Right lobe of liver (tissue), 6 donors: ENCODE data around the gene ENOX1. TPM values are rescaled to one million over a fixed set of nuclear protein-coding genes. Genes with fewer than 3 reads are reported as not detected.

Experiments
- ATAC-seq, 4 donors: fragments of 200-7000 bp; cut with Tn5 transposase; one replicate each; pipeline ENCODE4 v1.9.1; 2020; ENCODE audit warnings: mild to moderate bottlenecking in 4 of 4, moderate library complexity in 4 of 4
- DNase-seq, 3 donors: peaks; one replicate each; pipeline ENCODE4 v3.0.0-alpha.2; 2020
- H3K27ac ChIP-seq, 3 donors: fragments of 200-600 bp; one replicate each; pipeline ENCODE4 v1.8.0; 2022
- H3K27me3 ChIP-seq, 2 donors: fragments of 200-600 bp; one replicate each; pipeline ENCODE4 v1.8.0; 2022
- H3K36me3 ChIP-seq, 4 donors: fragments of 200-600 bp; sonication (generic) in 1 of 4; one replicate each; pipeline versions ENCODE4 v1.5.1 to v1.8.0; 2017 to 2022; ENCODE audit warnings: control low read depth in 1 of 4
- H3K4me1 ChIP-seq, 4 donors: fragments of 200-600 bp; sonication (generic) in 1 of 4; one replicate each; pipeline versions ENCODE4 v1.5.1 to v1.8.0; 2017 to 2022; ENCODE audit warnings: control low read depth in 1 of 4
- H3K4me3 ChIP-seq, 3 donors: fragments of 200-600 bp; one replicate each; pipeline ENCODE4 v1.8.0; 2022
- H3K9me3 ChIP-seq, 4 donors: fragments of 200-600 bp; sonication (generic) in 1 of 4; one replicate each; pipeline versions ENCODE4 v1.5.1 to v1.8.0; 2017 to 2022; ENCODE audit warnings: control low read depth in 1 of 4
- CTCF ChIP-seq, 4 donors: fragments of 200-600 bp in 3 of 4; fragments of 450-650 bp in 1 of 4; IDR thresholded peaks; one replicate each; pipeline versions ENCODE4 v1.5.1 to v1.8.0; 2016 to 2022; ENCODE audit warnings: antibody characterized with exemption in 4 of 4, mild to moderate bottlenecking in 2 of 4
- POLR2A ChIP-seq: fragments of 450-650 bp; IDR thresholded peaks from one replicate; pipeline ENCODE4 v1.6.1; 2017; ENCODE audit warnings: antibody characterized with exemption, mild to moderate bottlenecking
- WGBS: methylation state at CpG from one replicate; pipeline ENCODE4 v1.1.6; 2018; ENCODE audit warnings: low coverage, low lambda C conversion rate; ENCODE audit not compliant: insufficient coverage; ENCODE audit errors: missing lambda C conversion rate; 5-methylcytosine and 5-hydroxymethylcytosine counted together
- intact Hi-C, 2 donors: fragments of 100-400 bp; cut with DNase I; formaldehyde crosslinking; loops; one replicate each; pipeline versions ENCODE4 v1.11.2 to v1.14.1; 2022
- total RNA-seq, 6 experiments: library from RNA; depleted of rRNA in 2 of 6; stranded (reverse); fragments of >200 nt in 2 of 6; fragmentation: NEBNext Ultra II Directional in 3 of 6; extraction: Animal tissue kit (Norgen Biotek cat#: 25700) in 3 of 6; gene quantifications; one replicate each; pipeline versions ENCODE4 v1.1.0 to v1.2.4, GENCODE V29; 2016 to 2023
- donor health status: DM: no; HTN: yes; CAD: no.
- donor health status: DM: no; HTN: no; CAD: no.
- donor health status: DM: no; HTN: no; CAD: no.
- donor health status: DM: no; HTN: yes; CAD: no.
- donor health status: DM: no; HTN: yes; CAD: no.

Gene ENOX1
- total RNA-seq, 6 experiments from 2014 or later = 0.07 to 0.16 TPM; not detected in 4

GRCh38 chr13:43720780-43721397, 65.9 kb downstream of the ENOX1 start:
- TF ChIP-seq CTCF (IDR thresholded peaks at IDR 0.05) (no peak), POLR2A (no peak)
- DNase-seq (no peak), ATAC-seq (no peak)
- H3K4me3 ChIP-seq = no peak overlapping the region
- no peaks in the 10 kb centered on the region for H3K27me3 ChIP-seq
- no peaks in the 10 kb centered on the region for H3K36me3 ChIP-seq
- H3K9me3 ChIP-seq = no peaks in the 10 kb centered on the region
- WGBS = 47% methylated on average over 2 of the region's 2 CpGs
- H3K27ac ChIP-seq = no peak overlapping the region
- no peaks in the 10 kb centered on the region for H3K4me1 ChIP-seq
- intact Hi-C loops = no loop called here

- no peak overlapping the region for H3K4me3 ChIP-seq
- no peaks in the 10 kb centered on the region for H3K4me1 ChIP-seq
- H3K9me3 ChIP-seq = no peaks in the 10 kb centered on the region
- intact Hi-C loops = no loop called here
- DNase-seq (no peak), ATAC-seq (no peak)
- H3K27me3 ChIP-seq = no peaks in the 10 kb centered on the region
- H3K36me3 ChIP-seq = no peaks in the 10 kb centered on the region
- H3K27ac ChIP-seq = no peak overlapping the region
- TF ChIP-seq POLR2A (no peak), CTCF (IDR thresholded peaks at IDR 0.05) (no peak)
- WGBS = 56% methylated on average over 2 of the region's 2 CpGs
Observed at GRCh38 chr13:43698758-43699157, 88.0 kb downstream of the ENOX1 start.

- H3K9me3 ChIP-seq = no peaks in the 10 kb centered on the region
- no peak overlapping the region for H3K4me3 ChIP-seq
- no peak overlapping the region for H3K27ac ChIP-seq
- no peaks in the 10 kb centered on the region for H3K36me3 ChIP-seq
- intact Hi-C loops = no loop called here
- WGBS = 67% methylated on average over 2 of the region's 2 CpGs
- no peaks in the 10 kb centered on the region for H3K4me1 ChIP-seq
- TF ChIP-seq POLR2A (no peak), CTCF (IDR thresholded peaks at IDR 0.05) (no peak)
- no peak for DNase-seq
- no peak for ATAC-seq
- no peaks in the 10 kb centered on the region for H3K27me3 ChIP-seq
Observed at GRCh38 chr13:43698009-43698408, 88.8 kb downstream of the ENOX1 start.

GRCh38 chr13:43697323-43697722, 89.4 kb downstream of the ENOX1 start:
- H3K4me1 ChIP-seq = no peaks in the 10 kb centered on the region
- WGBS = no CpG with 5 or more reads among the region's 2 CpGs
- H3K9me3 ChIP-seq = no peaks in the 10 kb centered on the region
- H3K4me3 ChIP-seq = no peak overlapping the region
- no peak for TF ChIP-seq CTCF (IDR thresholded peaks at IDR 0.05)
- no peak for TF ChIP-seq POLR2A
- DNase-seq (no peak), ATAC-seq (no peak)
- no peak overlapping the region for H3K27ac ChIP-seq
- intact Hi-C loops = no loop called here
- H3K27me3 ChIP-seq = no peaks in the 10 kb centered on the region
- H3K36me3 ChIP-seq = no peaks in the 10 kb centered on the region
